Measurements from ENCODE around the gene GMCL1.

DNA sequence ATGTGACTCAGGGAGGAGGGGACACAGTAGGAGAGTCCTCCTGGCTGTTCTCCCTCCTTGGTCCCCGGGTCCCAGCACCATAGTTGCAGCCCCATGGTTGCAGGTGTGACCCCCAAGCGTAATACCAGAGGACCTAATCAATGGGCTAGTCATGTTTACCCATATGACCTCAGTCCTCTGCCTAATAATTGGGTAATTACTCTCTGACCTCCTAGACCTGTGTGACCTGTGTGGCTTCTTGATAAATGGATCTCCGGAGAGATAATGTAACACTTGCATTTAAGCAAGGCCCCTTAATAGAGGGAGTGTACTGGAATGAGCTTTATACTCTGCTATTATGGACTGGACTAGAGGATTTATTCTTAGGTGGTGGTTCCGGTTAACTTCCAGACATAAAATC lies 32.2 kb upstream of the GMCL1 start:
- TF ChIP-seq, protein P1, sequence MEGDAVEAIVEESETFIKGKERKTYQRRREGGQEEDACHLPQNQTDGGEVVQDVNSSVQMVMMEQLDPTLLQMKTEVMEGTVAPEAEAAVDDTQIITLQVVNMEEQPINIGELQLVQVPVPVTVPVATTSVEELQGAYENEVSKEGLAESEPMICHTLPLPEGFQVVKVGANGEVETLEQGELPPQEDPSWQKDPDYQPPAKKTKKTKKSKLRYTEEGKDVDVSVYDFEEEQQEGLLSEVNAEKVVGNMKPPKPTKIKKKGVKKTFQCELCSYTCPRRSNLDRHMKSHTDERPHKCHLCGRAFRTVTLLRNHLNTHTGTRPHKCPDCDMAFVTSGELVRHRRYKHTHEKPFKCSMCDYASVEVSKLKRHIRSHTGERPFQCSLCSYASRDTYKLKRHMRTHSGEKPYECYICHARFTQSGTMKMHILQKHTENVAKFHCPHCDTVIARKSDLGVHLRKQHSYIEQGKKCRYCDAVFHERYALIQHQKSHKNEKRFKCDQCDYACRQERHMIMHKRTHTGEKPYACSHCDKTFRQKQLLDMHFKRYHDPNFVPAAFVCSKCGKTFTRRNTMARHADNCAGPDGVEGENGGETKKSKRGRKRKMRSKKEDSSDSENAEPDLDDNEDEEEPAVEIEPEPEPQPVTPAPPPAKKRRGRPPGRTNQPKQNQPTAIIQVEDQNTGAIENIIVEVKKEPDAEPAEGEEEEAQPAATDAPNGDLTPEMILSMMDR (IDR thresholded peaks at IDR 0.05) = no peak
- no peak for TF ChIP-seq POLR2A (IDR thresholded peaks at IDR 0.05)

Measured in right lobe of liver (tissue), 4 donors.